ENCODE results near the gene MCM8.

The MCM8 gene

GRCh38 chr20:5973172-5973571, 22.7 kb downstream of the MCM8 start:
- CTCF ChIA-PET: no interaction called here
- H3K27ac Mint-ChIP-seq: no peak overlapping the region
- H3K9me3 Mint-ChIP-seq: no peaks in the 10 kb centered on the region
- H3K27me3 Mint-ChIP-seq: no peaks in the 10 kb centered on the region
- DNase-seq: no peak
- no peak overlapping the region for H3K4me3 Mint-ChIP-seq
- H3K4me1 Mint-ChIP-seq: no peaks in the 10 kb centered on the region
- peaks cover 19% of the 10 kb centered on the region for H3K36me3 Mint-ChIP-seq

- H3K27me3 Mint-ChIP-seq: no peaks in the 10 kb centered on the region
- DNase-seq: no peak
- no peak overlapping the region for H3K4me3 Mint-ChIP-seq
- no peak overlapping the region for H3K27ac Mint-ChIP-seq
- H3K4me1 Mint-ChIP-seq: no peaks in the 10 kb centered on the region
- CTCF ChIA-PET: no interaction called here
- H3K36me3 Mint-ChIP-seq: peaks cover 23% of the 10 kb centered on the region
- no peaks in the 10 kb centered on the region for H3K9me3 Mint-ChIP-seq
These were observed 23.5 kb downstream of the MCM8 start for GRCh38 chr20:5973971-5974370.

GRCh38 chr20:5974531-5974930, 24.1 kb downstream of the MCM8 start:
- DNase-seq: no peak
- Mint-ChIP-seq H3K36me3 (peaks cover 27% of the 10 kb centered on the region), H3K9me3 (no peaks in the 10 kb centered on the region), H3K27me3 (no peaks in the 10 kb centered on the region), H3K4me3 (no peak overlapping the region), H3K4me1 (no peaks in the 10 kb centered on the region), H3K27ac (no peak overlapping the region)
- CTCF ChIA-PET: no interaction called here

- H3K4me3 Mint-ChIP-seq: no peak overlapping the region
- no peaks in the 10 kb centered on the region for H3K27me3 Mint-ChIP-seq
- no peaks in the 10 kb centered on the region for H3K9me3 Mint-ChIP-seq
- CTCF ChIA-PET: no interaction called here
- H3K27ac Mint-ChIP-seq: no peak overlapping the region
- H3K36me3 Mint-ChIP-seq: peaks cover 30% of the 10 kb centered on the region
- H3K4me1 Mint-ChIP-seq: no peaks in the 10 kb centered on the region
- DNase-seq: no peak
These were observed 25.3 kb downstream of the MCM8 start for GRCh38 chr20:5975778-5976177.

- CTCF ChIA-PET: interaction anchor here (1.9 kb wide), 1 partner anchor 448 kb away, joined by 9 read pairs; no protein-coding TSS in a partner anchor
- Mint-ChIP-seq H3K27ac (no peak overlapping the region), H3K36me3 (peaks cover 23% of the 10 kb centered on the region), H3K4me1 (no peaks in the 10 kb centered on the region), H3K9me3 (no peaks in the 10 kb centered on the region), H3K27me3 (no peaks in the 10 kb centered on the region), H3K4me3 (no peak overlapping the region)
- no peak for DNase-seq
These were observed 26.8 kb downstream of the MCM8 start for GRCh38 chr20:5977223-5977622.

GRCh38 chr20:5977975-5978374, 27.5 kb downstream of the MCM8 start:
- Mint-ChIP-seq H3K4me3 (no peak overlapping the region), H3K9me3 (no peaks in the 10 kb centered on the region), H3K27ac (no peak overlapping the region), H3K36me3 (peaks cover 23% of the 10 kb centered on the region), H3K4me1 (no peaks in the 10 kb centered on the region), H3K27me3 (no peaks in the 10 kb centered on the region)
- DNase-seq: no peak
- CTCF ChIA-PET: interaction anchor here (1.1 to 1.9 kb wide), 2 partner anchors 384 to 449 kb away, joined by 3 to 9 read pairs; no protein-coding TSS in a partner anchor

- peak overlapping the region; percentile 30 for H3K27ac Mint-ChIP-seq
- H3K4me3 Mint-ChIP-seq: no peak overlapping the region
- H3K27me3 Mint-ChIP-seq: no peaks in the 10 kb centered on the region
- H3K36me3 Mint-ChIP-seq: peaks cover 26% of the 10 kb centered on the region
- H3K4me1 Mint-ChIP-seq: no peaks in the 10 kb centered on the region
- CTCF ChIA-PET: no interaction called here
- H3K9me3 Mint-ChIP-seq: no peaks in the 10 kb centered on the region
- DNase-seq: no peak
These were observed 29.3 kb downstream of the MCM8 start for GRCh38 chr20:5979801-5980200.

GRCh38 chr20:5980720-5981538, 30.5 kb downstream of the MCM8 start:
- Mint-ChIP-seq H3K36me3 (peaks cover 26% of the 10 kb centered on the region), H3K27me3 (no peaks in the 10 kb centered on the region), H3K27ac (no peak overlapping the region), H3K9me3 (no peaks in the 10 kb centered on the region), H3K4me1 (peaks cover 2% of the 10 kb centered on the region), H3K4me3 (no peak overlapping the region)
- no peak for DNase-seq
- CTCF ChIA-PET: no interaction called here

- Mint-ChIP-seq H3K36me3 (peaks cover 28% of the 10 kb centered on the region), H3K27ac (no peak overlapping the region), H3K27me3 (no peaks in the 10 kb centered on the region), H3K4me1 (peaks cover 6% of the 10 kb centered on the region), H3K9me3 (no peaks in the 10 kb centered on the region), H3K4me3 (no peak overlapping the region)
- no peak for DNase-seq
- CTCF ChIA-PET: interaction anchor here (1.1 kb wide), 1 partner anchor 16 kb away, joined by 3 read pairs; no protein-coding TSS in a partner anchor
These were observed 36.9 kb downstream of the MCM8 start for GRCh38 chr20:5987383-5987782.

- DNase-seq: no peak
- Mint-ChIP-seq H3K27me3 (no peaks in the 10 kb centered on the region), H3K4me1 (peaks cover 6% of the 10 kb centered on the region), H3K27ac (no peak overlapping the region), H3K9me3 (no peaks in the 10 kb centered on the region), H3K36me3 (peaks cover 26% of the 10 kb centered on the region), H3K4me3 (no peak overlapping the region)
- CTCF ChIA-PET: no interaction called here
These were observed 39.1 kb downstream of the MCM8 start for GRCh38 chr20:5989539-5989938.

GRCh38 chr20:5990946-5991345, 40.5 kb downstream of the MCM8 start:
- no peak overlapping the region for H3K27ac Mint-ChIP-seq
- no peaks in the 10 kb centered on the region for H3K27me3 Mint-ChIP-seq
- H3K4me1 Mint-ChIP-seq: peaks cover 14% of the 10 kb centered on the region
- DNase-seq: no peak
- no peaks in the 10 kb centered on the region for H3K9me3 Mint-ChIP-seq
- CTCF ChIA-PET: no interaction called here
- peaks cover 30% of the 10 kb centered on the region for H3K36me3 Mint-ChIP-seq
- H3K4me3 Mint-ChIP-seq: no peak overlapping the region

GRCh38 chr20:5991623-5992441, 41.4 kb downstream of the MCM8 start:
- CTCF ChIA-PET: interaction anchor here (0.6 to 1.2 kb wide), 2 partner anchors 12 to 774 kb away, joined by 3 read pairs; no protein-coding TSS in a partner anchor
- Mint-ChIP-seq H3K4me1 (peaks cover 17% of the 10 kb centered on the region), H3K4me3 (no peak overlapping the region), H3K9me3 (no peaks in the 10 kb centered on the region), H3K36me3 (peaks cover 23% of the 10 kb centered on the region), H3K27me3 (no peaks in the 10 kb centered on the region), H3K27ac (no peak overlapping the region)
- no peak for DNase-seq

- Mint-ChIP-seq H3K27ac (peak overlapping the region; percentile 79), H3K4me3 (no peak overlapping the region), H3K36me3 (peaks cover 16% of the 10 kb centered on the region), H3K9me3 (no peaks in the 10 kb centered on the region), H3K27me3 (no peaks in the 10 kb centered on the region), H3K4me1 (peaks cover 43% of the 10 kb centered on the region)
- peak; percentile 74 for DNase-seq
- CTCF ChIA-PET: interaction anchor here (1.1 kb wide), 1 partner anchor 467 kb away, joined by 3 read pairs; no protein-coding TSS in a partner anchor
These were observed 46.3 kb downstream of the MCM8 start for GRCh38 chr20:5996765-5997164.

GRCh38 chr20:5999783-6000182, 49.3 kb downstream of the MCM8 start:
- no peak for DNase-seq
- Mint-ChIP-seq H3K4me3 (no peak overlapping the region), H3K9me3 (no peaks in the 10 kb centered on the region), H3K36me3 (peaks cover 16% of the 10 kb centered on the region), H3K4me1 (peaks cover 52% of the 10 kb centered on the region), H3K27ac (no peak overlapping the region), H3K27me3 (no peaks in the 10 kb centered on the region)
- CTCF ChIA-PET: interaction anchor here (0.7 kb wide), 1 partner anchor 464 kb away, joined by 3 read pairs; no protein-coding TSS in a partner anchor

Data from activated naive CD4-positive, alpha-beta T cell treated with anti-CD3 and anti-CD28 coated beads, Interleukin-2, amount 10 ng/mL, durations not matched to agents 7 days and 5 days (primary cell).